Hematopoietic multipotent progenitor cell treated with erythropoietin and hydrocortisone succinate and interleukin-3 and kit ligand, for 4 days (in vitro differentiated cells): ENCODE results near the gene CAMSAP1.

Experiments used
- DNase-seq: peaks from one replicate; pipeline ENCODE4 v3.0.0-alpha.2; 2015

CAMSAP1 gene

GRCh38 chr9:135805422-135806022 lies 101.8 kb downstream of the CAMSAP1 start:
- DNase-seq: peak; percentile 22

- DNase-seq: peak; percentile 50
Observed at GRCh38 chr9:135804581-135805421, 102.5 kb downstream of the CAMSAP1 start.

- no peak for DNase-seq
Observed at GRCh38 chr9:135803441-135803840, 103.9 kb downstream of the CAMSAP1 start.

- no peak for DNase-seq
Observed at GRCh38 chr9:135802876-135803419, 104.4 kb downstream of the CAMSAP1 start.

- no peak for DNase-seq
Observed at GRCh38 chr9:135801070-135801469, 106.3 kb downstream of the CAMSAP1 start.

GRCh38 chr9:135799261-135799660 lies 108.1 kb downstream of the CAMSAP1 start:
- DNase-seq: no peak

- no peak for DNase-seq
Observed at GRCh38 chr9:135798263-135798585, 109.1 kb downstream of the CAMSAP1 start.

GRCh38 chr9:135797507-135798262 lies 109.7 kb downstream of the CAMSAP1 start:
- DNase-seq: peak; percentile 63

- no peak for DNase-seq
Observed at GRCh38 chr9:135796784-135797485, 110.4 kb downstream of the CAMSAP1 start.

- DNase-seq: no peak
Observed at GRCh38 chr9:135795391-135795790, 112.0 kb downstream of the CAMSAP1 start.

GRCh38 chr9:135794361-135794885 lies 112.9 kb downstream of the CAMSAP1 start:
- no peak for DNase-seq

- DNase-seq: no peak
Observed at GRCh38 chr9:135794057-135794335, 113.3 kb downstream of the CAMSAP1 start.

GRCh38 chr9:135793221-135794056 lies 113.9 kb downstream of the CAMSAP1 start:
- DNase-seq: no peak

GRCh38 chr9:135792268-135793128 lies 114.8 kb downstream of the CAMSAP1 start:
- DNase-seq: no peak

GRCh38 chr9:135791431-135792267 lies 115.7 kb downstream of the CAMSAP1 start:
- no peak for DNase-seq

- DNase-seq: no peak
Observed at GRCh38 chr9:135790850-135791249, 116.5 kb downstream of the CAMSAP1 start.

GRCh38 chr9:135790356-135790755 lies 117.0 kb downstream of the CAMSAP1 start:
- no peak for DNase-seq

- DNase-seq: no peak
Observed at GRCh38 chr9:135789838-135790291, 117.5 kb downstream of the CAMSAP1 start.

- no peak for DNase-seq
Observed at GRCh38 chr9:135788576-135789300, 118.6 kb downstream of the CAMSAP1 start.
